K562 (cell line): ENCODE results near the gene CEP72. TPM values are rescaled to one million over a fixed set of nuclear protein-coding genes. Genes with fewer than 3 reads are reported as not detected.

Experiments used
- ATAC-seq: fragments of 200-7000 bp; cut with Tn5 transposase; 3 replicates; pipeline ENCODE4 v1.9.1; 2020; ENCODE audit warnings: moderate library complexity
- BruUV-seq: library from RNA; stranded (reverse); fragments of 400-500 nt; replicated peaks from 2 replicates; lab custom pipeline; 2021; lab: Mats Ljungman, UMichigan
- CTCF ChIA-PET: fragments of 300-600 bp; formaldehyde crosslinking; extraction: SDS; loops from one replicate; lab custom pipeline; 2021; ENCODE audit warnings: low intra/inter-chr PET ratio; lab: Yijun Ruan, JAX
- POLR2A ChIA-PET: fragments of 300-600, 350-650 bp; sonication (Branson Sonifier 250); formaldehyde crosslinking; extraction: SDS; loops from one replicate; lab custom pipeline; 2021; ENCODE audit warnings: antibody characterized with exemption, inconsistent platforms; lab: Yijun Ruan, JAX
- DNase-seq, 4 experiments: peaks; one replicate each; pipeline versions ENCODE4 v3.0.0 to v3.0.0-alpha.2; 2011 to 2018; ENCODE audit warnings: low spot score in 3 of 4, mixed read lengths in 3 of 4; ENCODE audit errors: extremely low read depth in 1 of 4
- FAIRE-seq: peaks from 2 replicates; lab custom pipeline; 2011; peaks lifted over from hg19 to GRCh38; lab: Jason Lieb, UNC
- H2AFZ ChIP-seq: 2 replicates; pipeline ENCODE4 v1.6.0; 2011; ENCODE audit warnings: low read depth, low read length, control low read depth, inconsistent platforms
- H3K27ac ChIP-seq: fragments of 200-600 bp; 3 replicates; pipeline ENCODE4 v1.8.0; 2011; ENCODE audit warnings: low read depth, mild to moderate bottlenecking, control low read depth, inconsistent platforms, low read length, moderate library complexity, mixed read lengths; ENCODE audit errors: extremely low read depth
- H3K27me3 ChIP-seq, 2 experiments: fragments of 300-600 bp in 1 of 2; 2 replicates in 1 of 2; 3 replicates in 1 of 2; pipeline versions ENCODE4 v1.6.0 to v1.8.0; 2011; ENCODE audit warnings: inconsistent platforms in 2 of 2, low read length in 2 of 2, mild to moderate bottlenecking in 1 of 2, mixed read lengths in 1 of 2, moderate library complexity in 1 of 2; ENCODE audit not compliant: control insufficient read depth in 2 of 2, insufficient read depth in 2 of 2
- H3K36me3 ChIP-seq: fragments of 300-600 bp; 3 replicates; pipeline ENCODE4 v1.8.0; 2011; ENCODE audit warnings: mild to moderate bottlenecking, low read length, inconsistent platforms; ENCODE audit not compliant: control insufficient read depth, insufficient read depth
- H3K4me1 ChIP-seq, 2 experiments: fragments of 200-600 bp in 1 of 2; replicated peaks in 1 of 2; 2 replicates in 1 of 2; 3 replicates in 1 of 2; pipeline versions ENCODE4 v1.5.1 to v1.8.0; 2011; ENCODE audit warnings: inconsistent platforms in 2 of 2, low read length in 2 of 2, mild to moderate bottlenecking in 1 of 2, mixed read lengths in 1 of 2, moderate library complexity in 1 of 2; ENCODE audit not compliant: control insufficient read depth in 2 of 2, insufficient read depth in 2 of 2
- H3K4me2 ChIP-seq: 2 replicates; pipeline ENCODE4 v1.6.1; 2011; ENCODE audit warnings: low read length, control low read depth, inconsistent platforms, mixed read lengths; ENCODE audit not compliant: insufficient read depth
- H3K4me3 ChIP-seq: fragments of 200-600 bp; sonication (generic), shearing (Covaris generic); 2 replicates; pipeline ENCODE4 v1.5.1; 2016; ENCODE audit warnings: control low read depth, inconsistent platforms
- H3K79me2 ChIP-seq: fragments of 200-600 bp; 3 replicates; pipeline ENCODE4 v1.8.0; 2011; ENCODE audit warnings: low read length, inconsistent platforms; ENCODE audit not compliant: control insufficient read depth, insufficient read depth
- H3K9ac ChIP-seq, 2 experiments: 2 replicates each; pipeline versions ENCODE4 v1.6.0 to v1.6.1; 2011; ENCODE audit warnings: low read depth in 2 of 2, low read length in 2 of 2, control low read depth in 1 of 2, inconsistent platforms in 1 of 2, mild to moderate bottlenecking in 1 of 2, mixed read lengths in 1 of 2; ENCODE audit not compliant: insufficient read depth in 1 of 2
- H3K9me1 ChIP-seq: one replicate; pipeline ENCODE4 v1.6.0; 2011; ENCODE audit warnings: inconsistent platforms, mild to moderate bottlenecking, low read length, moderate library complexity; ENCODE audit not compliant: control insufficient read depth, insufficient read depth
- H3K9me3 ChIP-seq: replicated peaks from 2 replicates; pipeline ENCODE4 v1.5.1; 2011; ENCODE audit warnings: low read depth, low read length, inconsistent platforms; ENCODE audit not compliant: control insufficient read depth, insufficient read depth
- H4K20me1 ChIP-seq: replicated peaks from 2 replicates; pipeline ENCODE4 v1.6.1; 2011; ENCODE audit warnings: low read length, inconsistent platforms, mixed read lengths; ENCODE audit not compliant: control insufficient read depth, insufficient read depth
- FOXP1 ChIP-seq: sonication (generic); formaldehyde crosslinking; IDR thresholded peaks from 2 replicates; pipeline ENCODE4 v1.8.0; 2022; ENCODE audit warnings: mild to moderate bottlenecking, missing genetic modification reagents
- PHTF2 ChIP-seq: fragments of 250-450 bp; sonication (Bioruptor Pico); IDR thresholded peaks from 2 replicates; pipeline ENCODE4 v1.5.0; 2021; ENCODE audit warnings: mild to moderate bottlenecking
- POLR2G ChIP-seq: fragments of 200-400 bp; formaldehyde crosslinking; IDR thresholded peaks from 2 replicates; pipeline ENCODE4 v1.6.1; 2017; ENCODE audit warnings: low read depth, mild to moderate bottlenecking, antibody characterized with exemption, low read length, moderate library complexity
- RBM22 ChIP-seq: fragments of 200-400 bp; formaldehyde crosslinking; IDR thresholded peaks from 2 replicates; pipeline ENCODE4 v1.6.1; 2018; ENCODE audit warnings: low read length, low read depth; ENCODE audit not compliant: poor library complexity, severe bottlenecking
- ZNF165 ChIP-seq: fragments of 250-450 bp; sonication (Bioruptor Pico); IDR thresholded peaks from 2 replicates; pipeline ENCODE4 v1.4.0; 2020; ENCODE audit warnings: borderline replicate concordance
- WGBS: fragments of 100-300 bp; shearing (Covaris generic); methylation state at CpG from one replicate; pipeline ENCODE4 v1.1.6; 2016; ENCODE audit warnings: low coverage, mixed read lengths; ENCODE audit not compliant: insufficient coverage; ENCODE audit errors: missing lambda C conversion rate; 5-methylcytosine and 5-hydroxymethylcytosine counted together
- in situ Hi-C: fragments of 300-500 bp; cut with MboI; formaldehyde crosslinking; loops from 4 replicates; pipeline ENCODE4 v1.15.0; 2018; ENCODE audit warnings: inconsistent platforms, mixed read lengths
- intact Hi-C: fragments of 100-400 bp; cut with micrococcal nuclease; formaldehyde crosslinking; loops from 2 replicates; pipeline ENCODE4 v1.14.2; 2022
- polyA plus RNA-seq, 8 experiments: library from polyadenylated mRNA; depleted of rRNA in 4 of 8; stranded (reverse) in 5 of 8; unstranded in 3 of 8; fragments of >200 nt; fragmentation: Nextera tagmentation in 2 of 8; fragmentation: Illumina TruSeq in 1 of 8; extraction: Ambion mirVana in 2 of 8; extraction: Trizol in 1 of 8; gene quantifications; 2 replicates each; pipeline versions ENCODE4 v1.2.1 to v1.2.3, GENCODE V29; 2011 to 2014; ENCODE audit warnings: inconsistent platforms in 1 of 8, missing spikeins in 1 of 8
- total RNA-seq, 7 experiments: library from RNA; depleted of rRNA in 6 of 7; stranded (reverse); fragments of >200 nt in 6 of 7; fragmentation: Illumina TruSeq in 2 of 7; extraction: Trizol in 2 of 7; gene quantifications; 2 replicates each; pipeline versions ENCODE4 v1.2.1 to v1.2.3, GENCODE V29; 2011 to 2021; ENCODE audit warnings: low replicate concordance in 1 of 7
- TF ChIP-seq, protein P1 (sequence below): IDR thresholded peaks from 2 replicates; pipeline ENCODE4 v1.6.1; 2012; ENCODE audit warnings: low read depth, low read length, improper control_type of control experiment, borderline replicate concordance

CEP72 gene
- total and polyA plus RNA-seq, 9 of the 15 experiments (the other 6 are each of a cell fraction or from before 2014, with no cell fraction given): 0.89 to 38.1 (median 14.2) TPM

DNA sequence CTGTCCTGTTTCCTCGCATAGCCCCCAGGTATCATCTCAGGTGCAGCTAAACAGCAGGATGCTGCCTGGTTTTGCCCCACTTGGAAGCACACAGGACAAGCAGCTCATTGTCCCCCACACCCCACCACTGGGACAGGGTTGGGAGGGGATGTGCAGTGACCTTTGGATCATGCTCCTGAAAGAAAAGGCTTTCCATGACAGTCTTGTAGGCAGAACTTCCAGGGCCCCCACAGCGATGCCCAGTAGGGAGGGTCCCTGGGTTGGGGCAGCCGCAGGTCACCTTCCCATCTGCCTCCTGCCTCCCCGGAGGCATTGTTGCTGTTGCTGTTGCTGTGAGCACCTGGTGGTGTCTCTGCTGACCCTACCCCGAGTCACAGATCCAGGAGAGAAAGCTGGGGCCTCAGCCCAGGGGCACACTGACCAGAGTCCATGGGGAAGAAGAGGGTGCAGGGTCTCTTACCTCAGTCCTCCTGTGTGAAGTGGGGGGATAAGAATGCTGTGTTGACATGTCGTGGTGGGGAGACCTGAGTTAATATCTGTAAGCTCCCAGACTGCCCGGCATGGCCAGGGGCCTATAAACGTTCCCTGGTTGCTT, 8.5 kb downstream of the CEP72 start:
- no peak overlapping the region for H3K4me2 ChIP-seq
- peaks cover 27% of the 10 kb centered on the region for H3K79me2 ChIP-seq
- CTCF ChIA-PET: no interaction called here
- no peak overlapping the region for H3K9ac ChIP-seq
- no peak overlapping the region for H3K27ac ChIP-seq
- peaks cover 12% of the 10 kb centered on the region for H3K9me1 ChIP-seq
- H3K4me3 ChIP-seq: no peak overlapping the region
- H4K20me1 ChIP-seq: peaks cover 25% of the 10 kb centered on the region
- peaks cover 98% of the 10 kb centered on the region for H3K36me3 ChIP-seq
- ATAC-seq (no peak), FAIRE-seq (no peak), DNase-seq (no peak)
- 94% methylated on average over 8 of the region's 8 CpGs for WGBS
- no peaks in the 10 kb centered on the region for H3K27me3 ChIP-seq
- intact Hi-C loops (no loop called here), in situ Hi-C loops (no loop called here)
- BruUV-seq: no TSS peak
- H2AFZ ChIP-seq: no peak overlapping the region
- TF ChIP-seq, protein P1, sequence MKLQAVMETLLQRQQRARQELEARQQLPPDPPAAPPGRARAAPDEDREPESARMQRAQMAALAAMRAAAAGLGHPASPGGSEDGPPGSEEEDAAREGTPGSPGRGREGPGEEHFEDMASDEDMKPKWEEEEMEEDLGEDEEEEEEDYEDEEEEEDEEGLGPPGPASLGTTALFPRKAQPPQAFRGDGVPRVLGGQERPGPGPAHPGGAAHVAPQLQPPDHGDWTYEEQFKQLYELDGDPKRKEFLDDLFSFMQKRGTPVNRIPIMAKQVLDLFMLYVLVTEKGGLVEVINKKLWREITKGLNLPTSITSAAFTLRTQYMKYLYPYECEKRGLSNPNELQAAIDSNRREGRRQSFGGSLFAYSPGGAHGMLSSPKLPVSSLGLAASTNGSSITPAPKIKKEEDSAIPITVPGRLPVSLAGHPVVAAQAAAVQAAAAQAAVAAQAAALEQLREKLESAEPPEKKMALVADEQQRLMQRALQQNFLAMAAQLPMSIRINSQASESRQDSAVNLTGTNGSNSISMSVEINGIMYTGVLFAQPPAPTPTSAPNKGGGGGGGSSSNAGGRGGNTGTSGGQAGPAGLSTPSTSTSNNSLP: no peak
- no peak for TF ChIP-seq FOXP1
- H3K4me1 ChIP-seq: peaks cover 0 to 19% of the 10 kb centered on the region in 2 experiments; a peak in 2 of 5 replicates
- H3K9me3 ChIP-seq: no peaks in the 10 kb centered on the region
- POLR2A ChIA-PET: interaction anchor here (0.5 to 2.0 kb wide), 3 partner anchors 14 to 104 kb away, joined by 3 to 5 read pairs (median 3); no protein-coding TSS in a partner anchor

DNA sequence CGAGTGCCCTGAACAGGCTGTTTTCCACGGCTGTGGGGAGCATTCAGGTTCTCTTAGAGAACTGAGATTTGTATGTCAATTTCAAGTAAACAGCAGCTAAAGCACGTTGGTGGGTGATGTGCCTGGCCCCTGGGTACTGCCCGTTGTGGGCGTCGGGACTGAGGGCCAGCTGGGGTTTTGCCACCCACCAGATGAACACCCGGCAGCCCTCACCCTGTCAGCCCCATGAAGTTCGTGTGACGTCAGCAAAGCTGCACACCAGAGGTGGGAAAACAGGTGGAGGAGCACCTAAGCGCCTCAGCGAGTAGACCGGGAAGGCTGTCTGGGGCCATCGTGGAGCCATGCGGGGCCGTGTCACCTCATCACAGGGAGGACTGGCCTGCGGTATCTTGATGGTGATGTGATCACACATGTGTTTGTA, 9.2 kb downstream of the CEP72 start:
- over 99% methylated on average over 16 of the region's 16 CpGs for WGBS

More for the DNA sequence above, 9.2 kb downstream of the CEP72 start:
- Histone ChIP-seq H3K4me3 (no peak overlapping the region), H2AFZ (no peak overlapping the region), H3K9me3 (no peaks in the 10 kb centered on the region), H4K20me1 (peaks cover 23% of the 10 kb centered on the region), H3K27ac (no peak overlapping the region), H3K9ac (no peak overlapping the region), H3K79me2 (peaks cover 21% of the 10 kb centered on the region), H3K27me3 (no peaks in the 10 kb centered on the region), H3K4me2 (no peak overlapping the region), H3K4me1 (peaks cover 0 to 19% of the 10 kb centered on the region in 2 experiments; a peak in 2 of 5 replicates), H3K9me1 (peaks cover 10% of the 10 kb centered on the region), H3K36me3 (peaks cover 98% of the 10 kb centered on the region)
- no TSS peak for BruUV-seq
- POLR2A ChIA-PET: interaction anchor here (2.0 kb wide), 1 partner anchor 13 kb away, joined by 5 read pairs; no protein-coding TSS in a partner anchor
- CTCF ChIA-PET: no interaction called here
- in situ Hi-C loops (no loop called here), intact Hi-C loops (no loop called here)
- DNase-seq (peak in 1 of 4 experiments; percentile 7), ATAC-seq (no peak), FAIRE-seq (no peak)
- TF ChIP-seq RBM22 (peak; percentile 38), ZNF165 (no peak), POLR2G (peak; percentile 45), PHTF2 (CRISPR knock-in tag) (0 out of 2 replicates have a peak, but pooled peaks have one; percentile 3)
